ENCODE results near the gene UROC1. TPM values are rescaled to one million over a fixed set of nuclear protein-coding genes. Genes with fewer than 3 reads are reported as not detected.

Gene UROC1
- total RNA-seq, 2 experiments from 2014 or later = not detected

GRCh38 chr3:126438186-126438585 is 79.4 kb downstream of the UROC1 start:
- Mint-ChIP-seq H3K9me3 (no peaks in the 10 kb centered on the region), H3K4me1 (ENCODE audit: low read depth) (no peaks in the 10 kb centered on the region), H3K27ac (no peak overlapping the region), H3K36me3 (ENCODE audit: low read depth) (peaks cover 20% of the 10 kb centered on the region), H3K27me3 (ENCODE audit: low read depth) (no peaks in the 10 kb centered on the region), H3K4me3 (no peak overlapping the region)
- intact Hi-C loops (cut with micrococcal nuclease) = no loop called here
- DNase-seq = no peak
- CTCF ChIA-PET = no interaction called here

GRCh38 chr3:126436826-126437717 is 80.5 kb downstream of the UROC1 start:
- H3K27me3 Mint-ChIP-seq (ENCODE audit: low read depth) = no peaks in the 10 kb centered on the region
- no peak overlapping the region for H3K4me3 Mint-ChIP-seq
- intact Hi-C loops (cut with micrococcal nuclease) = no loop called here
- H3K36me3 Mint-ChIP-seq (ENCODE audit: low read depth) = peaks cover 27% of the 10 kb centered on the region
- no peak for DNase-seq
- H3K27ac Mint-ChIP-seq = no peak overlapping the region
- CTCF ChIA-PET = interaction anchor here (0.6 kb wide), 1 partner anchor 84 kb away, joined by 5 read pairs; no protein-coding TSS in a partner anchor
- H3K9me3 Mint-ChIP-seq = no peaks in the 10 kb centered on the region
- peaks cover 4% of the 10 kb centered on the region for H3K4me1 Mint-ChIP-seq (ENCODE audit: low read depth)

- Mint-ChIP-seq H3K36me3 (ENCODE audit: low read depth) (peaks cover 27% of the 10 kb centered on the region), H3K27ac (no peak overlapping the region)
Measured at GRCh38 chr3:126435456-126436315, 81.9 kb downstream of the UROC1 start.

GRCh38 chr3:126434931-126435411 is 82.6 kb downstream of the UROC1 start:
- H3K4me3 Mint-ChIP-seq = no peak overlapping the region
- peaks cover 4% of the 10 kb centered on the region for H3K4me1 Mint-ChIP-seq (ENCODE audit: low read depth)
- no peak overlapping the region for H3K27ac Mint-ChIP-seq

More at GRCh38 chr3:126435456-126436315, 81.9 kb downstream of the UROC1 start:
- Mint-ChIP-seq H3K4me3 (no peak overlapping the region), H3K9me3 (no peaks in the 10 kb centered on the region), H3K4me1 (ENCODE audit: low read depth) (peaks cover 4% of the 10 kb centered on the region), H3K27me3 (ENCODE audit: low read depth) (no peaks in the 10 kb centered on the region)
- intact Hi-C loops (cut with micrococcal nuclease) = no loop called here
- no peak for DNase-seq
- CTCF ChIA-PET = no interaction called here

GRCh38 chr3:126434264-126434590 is 83.3 kb downstream of the UROC1 start:
- no peak for DNase-seq
- peaks cover 4% of the 10 kb centered on the region for H3K4me1 Mint-ChIP-seq (ENCODE audit: low read depth)

More at GRCh38 chr3:126434931-126435411, 82.6 kb downstream of the UROC1 start:
- DNase-seq = no peak
- H3K9me3 Mint-ChIP-seq = no peaks in the 10 kb centered on the region
- H3K36me3 Mint-ChIP-seq (ENCODE audit: low read depth) = peaks cover 27% of the 10 kb centered on the region
- CTCF ChIA-PET = no interaction called here
- H3K27me3 Mint-ChIP-seq (ENCODE audit: low read depth) = no peaks in the 10 kb centered on the region
- intact Hi-C loops (cut with micrococcal nuclease) = no loop called here

GRCh38 chr3:126433496-126434263 is 83.9 kb downstream of the UROC1 start:
- H3K4me3 Mint-ChIP-seq = no peak overlapping the region
- H3K9me3 Mint-ChIP-seq = no peaks in the 10 kb centered on the region
- H3K36me3 Mint-ChIP-seq (ENCODE audit: low read depth) = peaks cover 23% of the 10 kb centered on the region
- H3K27me3 Mint-ChIP-seq (ENCODE audit: low read depth) = no peaks in the 10 kb centered on the region
- intact Hi-C loops (cut with micrococcal nuclease) = no loop called here
- CTCF ChIA-PET = no interaction called here
- peaks cover 4% of the 10 kb centered on the region for H3K4me1 Mint-ChIP-seq (ENCODE audit: low read depth)
- no peak for DNase-seq
- H3K27ac Mint-ChIP-seq = no peak overlapping the region

More at GRCh38 chr3:126434264-126434590, 83.3 kb downstream of the UROC1 start:
- H3K36me3 Mint-ChIP-seq (ENCODE audit: low read depth) = peaks cover 27% of the 10 kb centered on the region
- H3K27me3 Mint-ChIP-seq (ENCODE audit: low read depth) = no peaks in the 10 kb centered on the region
- H3K27ac Mint-ChIP-seq = no peak overlapping the region
- intact Hi-C loops (cut with micrococcal nuclease) = no loop called here
- CTCF ChIA-PET = no interaction called here
- H3K9me3 Mint-ChIP-seq = no peaks in the 10 kb centered on the region
- H3K4me3 Mint-ChIP-seq = no peak overlapping the region

GRCh38 chr3:126433105-126433430 is 84.5 kb downstream of the UROC1 start:
- Mint-ChIP-seq H3K27ac (no peak overlapping the region), H3K4me3 (no peak overlapping the region), H3K4me1 (ENCODE audit: low read depth) (peaks cover 4% of the 10 kb centered on the region), H3K9me3 (no peaks in the 10 kb centered on the region), H3K36me3 (ENCODE audit: low read depth) (peaks cover 22% of the 10 kb centered on the region), H3K27me3 (ENCODE audit: low read depth) (no peaks in the 10 kb centered on the region)
- DNase-seq = no peak
- CTCF ChIA-PET = no interaction called here
- intact Hi-C loops (cut with micrococcal nuclease) = no loop called here

GRCh38 chr3:126432361-126433104 is 85.0 kb downstream of the UROC1 start:
- peaks cover 26% of the 10 kb centered on the region for H3K36me3 Mint-ChIP-seq (ENCODE audit: low read depth)
- CTCF ChIA-PET = no interaction called here
- H3K9me3 Mint-ChIP-seq = no peaks in the 10 kb centered on the region
- H3K4me3 Mint-ChIP-seq = no peak overlapping the region
- intact Hi-C loops (cut with micrococcal nuclease) = no loop called here
- H3K4me1 Mint-ChIP-seq (ENCODE audit: low read depth) = peaks cover 4% of the 10 kb centered on the region
- no peaks in the 10 kb centered on the region for H3K27me3 Mint-ChIP-seq (ENCODE audit: low read depth)
- no peak for DNase-seq
- H3K27ac Mint-ChIP-seq = no peak overlapping the region

Other genes starting within 250 kb of the UROC1 start
- gene KLF15, start 160.4 kb downstream of the UROC1 start, total RNA-seq = under 1 TPM; 0.62 to 0.89 TPM
- not detected for gene CFAP100, start 122.9 kb downstream of the UROC1 start, total RNA-seq
- gene ZXDC, start 41.9 kb downstream of the UROC1 start, total RNA-seq = 10 to 100 TPM; 23.9 TPM
- not detected for gene CHST13, start 6.4 kb upstream of the UROC1 start, total RNA-seq
- not detected for gene C3orf22, start 41.2 kb upstream of the UROC1 start, total RNA-seq
- gene TXNRD3, start 137.4 kb upstream of the UROC1 start, total RNA-seq = 1 to 10 TPM; 3.1 to 4.6 TPM
- gene CHCHD6, start 186.5 kb upstream of the UROC1 start, total RNA-seq = 10 to 100 TPM; 17.2 to 17.7 TPM

Data from activated naive CD4-positive, alpha-beta T cell treated with anti-CD3 and anti-CD28 coated beads for 36 hours (primary cell).